Neural cell (in vitro differentiated cells): ENCODE measurements around the gene ERCC6L. TPM values are rescaled to one million over a fixed set of nuclear protein-coding genes. Genes with fewer than 3 reads are reported as not detected.
A peak's percentile ranks its signal among the peaks of the same experiment; 100 is the strongest.
"Not testable (repeated sequence)": the region's sequence is repeated elsewhere in the genome, so short reads cannot be mapped to it uniquely, and the experiment has no call there.

Experiments used
- H2AFZ ChIP-seq: fragments of 200-600, 300-800 bp; sonication (generic), shearing (Covaris generic); 2 replicates; pipeline ENCODE4 v1.6.0; 2014; ENCODE audit warnings: low read depth, mild to moderate bottlenecking, antibody characterized with exemption, low read length, moderate library complexity
- H3F3A ChIP-seq: fragments of 200-600 bp; shearing (Covaris generic); 2 replicates; pipeline ENCODE4 v1.6.1; 2016; ENCODE audit warnings: mild to moderate bottlenecking, moderate library complexity, mixed read lengths, antibody characterized with exemption, low read length; ENCODE audit not compliant: insufficient read depth, poor library complexity, severe bottlenecking
- H3K27ac ChIP-seq: fragments of 200-600, 300-800 bp; sonication (generic), shearing (Covaris generic); 2 replicates; pipeline ENCODE4 v1.5.1; 2014; ENCODE audit warnings: mild to moderate bottlenecking, low read length, moderate library complexity
- H3K27me3 ChIP-seq: fragments of 300-800, 200-600 bp; sonication (generic), shearing (Covaris generic); 2 replicates; pipeline ENCODE4 v1.6.0; 2014; ENCODE audit warnings: mild to moderate bottlenecking, low read depth, low read length, moderate library complexity; ENCODE audit not compliant: insufficient read depth
- H3K36me3 ChIP-seq: fragments of 300-800, 200-600 bp; sonication (generic), shearing (Covaris generic); 2 replicates; pipeline ENCODE4 v1.5.1; 2014; ENCODE audit warnings: mild to moderate bottlenecking, antibody characterized with exemption, low read length, moderate library complexity; ENCODE audit not compliant: insufficient read depth
- H3K4me2 ChIP-seq: fragments of 300-800, 200-600 bp; sonication (generic), shearing (Covaris generic); 2 replicates; pipeline ENCODE4 v1.6.0; 2014; ENCODE audit warnings: mild to moderate bottlenecking, low read length
- H3K4me3 ChIP-seq: fragments of 300-800, 200-600 bp; sonication (generic), shearing (Covaris generic); 2 replicates; pipeline ENCODE4 v1.5.1; 2014; ENCODE audit warnings: mild to moderate bottlenecking, low read length, moderate library complexity
- H3K79me2 ChIP-seq: fragments of 200-600 bp; shearing (Covaris generic); replicated peaks from 2 replicates; pipeline ENCODE4 v1.6.0; 2014; ENCODE audit warnings: mild to moderate bottlenecking, low read length, moderate library complexity; ENCODE audit not compliant: insufficient read depth
- H3K9ac ChIP-seq: fragments of 300-800, 200-600 bp; sonication (generic), shearing (Covaris generic); 2 replicates; pipeline ENCODE4 v1.6.1; 2016; ENCODE audit warnings: mild to moderate bottlenecking, low read length, mixed read lengths
- H3K9me2 ChIP-seq: fragments of 200-600 bp; shearing (Covaris generic); 2 replicates; pipeline ENCODE4 v1.6.1; 2016; ENCODE audit warnings: mild to moderate bottlenecking, low read length, mixed read lengths; ENCODE audit not compliant: insufficient read depth
- H3K9me3 ChIP-seq: fragments of 200-600, 300-800 bp; sonication (generic), shearing (Covaris generic); 2 replicates; pipeline ENCODE4 v1.6.1; 2016; ENCODE audit warnings: mild to moderate bottlenecking, mixed run types, low read length, moderate library complexity, mixed read lengths
- H4K20me1 ChIP-seq: fragments of 200-600 bp; shearing (Covaris generic); 2 replicates; pipeline ENCODE4 v1.6.1; 2016; ENCODE audit warnings: mild to moderate bottlenecking, mixed run types; ENCODE audit not compliant: insufficient read depth
- EZH2 ChIP-seq: fragments of 200-600, 300-800 bp; shearing (Covaris generic), sonication (generic); IDR thresholded peaks from 2 replicates; pipeline ENCODE4 v1.6.1; 2014; ENCODE audit warnings: antibody characterized with exemption, low read length, borderline replicate concordance, mild to moderate bottlenecking; ENCODE audit not compliant: insufficient read depth, poor library complexity, severe bottlenecking
- POLR2AphosphoS5 ChIP-seq: IDR thresholded peaks from 2 replicates; pipeline ENCODE4 v1.6.1; 2012
- TAF1 ChIP-seq: IDR thresholded peaks from 2 replicates; pipeline ENCODE4 v1.6.1; 2012; ENCODE audit warnings: low read depth
- polyA plus RNA-seq: library from polyadenylated mRNA; depleted of rRNA; stranded (reverse); fragments of >200 nt; gene quantifications from 2 replicates; pipeline ENCODE4 v1.2.3, GENCODE V29; 2014
- TF ChIP-seq, protein P1 (sequence below): fragments of 450-650 bp; IDR thresholded peaks from 2 replicates; pipeline ENCODE4 v1.5.1; 2014; ENCODE audit warnings: antibody characterized with exemption, mild to moderate bottlenecking, moderate library complexity; ENCODE audit not compliant: poor library complexity, severe bottlenecking
- TF ChIP-seq, protein P2 (sequence below): IDR thresholded peaks from 2 replicates; pipeline ENCODE4 v1.6.1; 2012; ENCODE audit warnings: borderline replicate concordance

Gene ERCC6L
- polyA plus RNA-seq, 1 donor from 2014 or later, result 0.28 TPM

DNA sequence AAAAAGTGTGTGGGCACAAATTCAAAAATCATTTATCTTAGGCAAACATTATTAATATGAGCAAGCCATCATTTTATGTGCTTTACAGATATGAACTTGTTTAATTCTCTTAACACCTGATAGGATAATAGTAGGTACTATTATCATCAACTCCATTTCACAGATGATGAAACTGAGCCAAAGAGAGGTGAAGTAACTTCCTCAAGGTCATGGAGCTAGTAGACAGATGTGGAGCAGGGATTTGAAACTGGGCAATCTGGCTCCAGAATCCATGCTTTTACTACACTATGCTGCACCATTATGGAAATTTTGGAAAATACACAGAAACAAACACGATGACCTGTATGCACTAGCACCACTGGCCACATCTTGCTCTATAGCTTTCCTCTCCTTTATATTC, 58.3 kb downstream of the ERCC6L start:
- Histone ChIP-seq H4K20me1 (no peaks in the 10 kb centered on the region), H3K9me3 (no peaks in the 10 kb centered on the region), H2AFZ (no peak overlapping the region), H3K27ac (peak overlapping the region; percentile 93), H3K9me2 (no peaks in the 10 kb centered on the region), H3K4me3 (peak overlapping the region; percentile 80), H3K36me3 (no peaks in the 10 kb centered on the region), H3K9ac (peak overlapping the region; percentile 82), H3K4me2 (peak overlapping the region; percentile 65), H3K79me2 (no peaks in the 10 kb centered on the region), H3K27me3 (no peaks in the 10 kb centered on the region), H3F3A (no peaks in the 10 kb centered on the region)
- no peak for TF ChIP-seq POLR2AphosphoS5
- TF ChIP-seq, protein P1, sequence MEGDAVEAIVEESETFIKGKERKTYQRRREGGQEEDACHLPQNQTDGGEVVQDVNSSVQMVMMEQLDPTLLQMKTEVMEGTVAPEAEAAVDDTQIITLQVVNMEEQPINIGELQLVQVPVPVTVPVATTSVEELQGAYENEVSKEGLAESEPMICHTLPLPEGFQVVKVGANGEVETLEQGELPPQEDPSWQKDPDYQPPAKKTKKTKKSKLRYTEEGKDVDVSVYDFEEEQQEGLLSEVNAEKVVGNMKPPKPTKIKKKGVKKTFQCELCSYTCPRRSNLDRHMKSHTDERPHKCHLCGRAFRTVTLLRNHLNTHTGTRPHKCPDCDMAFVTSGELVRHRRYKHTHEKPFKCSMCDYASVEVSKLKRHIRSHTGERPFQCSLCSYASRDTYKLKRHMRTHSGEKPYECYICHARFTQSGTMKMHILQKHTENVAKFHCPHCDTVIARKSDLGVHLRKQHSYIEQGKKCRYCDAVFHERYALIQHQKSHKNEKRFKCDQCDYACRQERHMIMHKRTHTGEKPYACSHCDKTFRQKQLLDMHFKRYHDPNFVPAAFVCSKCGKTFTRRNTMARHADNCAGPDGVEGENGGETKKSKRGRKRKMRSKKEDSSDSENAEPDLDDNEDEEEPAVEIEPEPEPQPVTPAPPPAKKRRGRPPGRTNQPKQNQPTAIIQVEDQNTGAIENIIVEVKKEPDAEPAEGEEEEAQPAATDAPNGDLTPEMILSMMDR, result no peak

DNA sequence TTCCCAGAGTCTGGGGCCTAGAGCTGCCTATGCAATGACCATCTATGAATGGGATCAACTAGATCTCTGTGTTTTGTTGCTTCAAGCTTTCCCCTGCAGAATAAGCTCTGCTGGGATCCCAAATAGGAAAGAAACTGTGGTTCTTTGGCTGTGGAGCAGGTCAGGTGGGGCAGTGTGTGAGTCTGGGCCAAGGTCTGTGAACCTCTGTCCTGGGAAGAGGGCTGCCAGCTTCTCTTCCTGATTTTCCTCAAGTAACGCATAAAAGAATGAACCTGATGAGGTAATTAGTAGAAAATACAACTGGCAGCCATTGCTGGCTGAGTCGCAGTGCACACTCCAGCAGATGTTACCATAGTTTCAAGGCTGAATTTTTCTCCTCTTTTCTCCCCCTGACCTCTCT, 61.8 kb downstream of the ERCC6L start:
- Histone ChIP-seq H3K9me3 (no peaks in the 10 kb centered on the region), H3K9me2 (no peaks in the 10 kb centered on the region), H3K27me3 (no peaks in the 10 kb centered on the region), H3K9ac (no peak overlapping the region), H3K79me2 (no peaks in the 10 kb centered on the region), H4K20me1 (no peaks in the 10 kb centered on the region), H2AFZ (no peak overlapping the region), H3K4me3 (no peak overlapping the region), H3F3A (no peaks in the 10 kb centered on the region), H3K36me3 (no peaks in the 10 kb centered on the region), H3K4me2 (no peak overlapping the region), H3K27ac (no peak overlapping the region)
- TF ChIP-seq POLR2AphosphoS5 (no peak), EZH2 (no peak), TAF1 (no peak)
- TF ChIP-seq, protein P2, sequence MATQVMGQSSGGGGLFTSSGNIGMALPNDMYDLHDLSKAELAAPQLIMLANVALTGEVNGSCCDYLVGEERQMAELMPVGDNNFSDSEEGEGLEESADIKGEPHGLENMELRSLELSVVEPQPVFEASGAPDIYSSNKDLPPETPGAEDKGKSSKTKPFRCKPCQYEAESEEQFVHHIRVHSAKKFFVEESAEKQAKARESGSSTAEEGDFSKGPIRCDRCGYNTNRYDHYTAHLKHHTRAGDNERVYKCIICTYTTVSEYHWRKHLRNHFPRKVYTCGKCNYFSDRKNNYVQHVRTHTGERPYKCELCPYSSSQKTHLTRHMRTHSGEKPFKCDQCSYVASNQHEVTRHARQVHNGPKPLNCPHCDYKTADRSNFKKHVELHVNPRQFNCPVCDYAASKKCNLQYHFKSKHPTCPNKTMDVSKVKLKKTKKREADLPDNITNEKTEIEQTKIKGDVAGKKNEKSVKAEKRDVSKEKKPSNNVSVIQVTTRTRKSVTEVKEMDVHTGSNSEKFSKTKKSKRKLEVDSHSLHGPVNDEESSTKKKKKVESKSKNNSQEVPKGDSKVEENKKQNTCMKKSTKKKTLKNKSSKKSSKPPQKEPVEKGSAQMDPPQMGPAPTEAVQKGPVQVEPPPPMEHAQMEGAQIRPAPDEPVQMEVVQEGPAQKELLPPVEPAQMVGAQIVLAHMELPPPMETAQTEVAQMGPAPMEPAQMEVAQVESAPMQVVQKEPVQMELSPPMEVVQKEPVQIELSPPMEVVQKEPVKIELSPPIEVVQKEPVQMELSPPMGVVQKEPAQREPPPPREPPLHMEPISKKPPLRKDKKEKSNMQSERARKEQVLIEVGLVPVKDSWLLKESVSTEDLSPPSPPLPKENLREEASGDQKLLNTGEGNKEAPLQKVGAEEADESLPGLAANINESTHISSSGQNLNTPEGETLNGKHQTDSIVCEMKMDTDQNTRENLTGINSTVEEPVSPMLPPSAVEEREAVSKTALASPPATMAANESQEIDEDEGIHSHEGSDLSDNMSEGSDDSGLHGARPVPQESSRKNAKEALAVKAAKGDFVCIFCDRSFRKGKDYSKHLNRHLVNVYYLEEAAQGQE, result no peak
- TF ChIP-seq, protein P1, result no peak

DNA sequence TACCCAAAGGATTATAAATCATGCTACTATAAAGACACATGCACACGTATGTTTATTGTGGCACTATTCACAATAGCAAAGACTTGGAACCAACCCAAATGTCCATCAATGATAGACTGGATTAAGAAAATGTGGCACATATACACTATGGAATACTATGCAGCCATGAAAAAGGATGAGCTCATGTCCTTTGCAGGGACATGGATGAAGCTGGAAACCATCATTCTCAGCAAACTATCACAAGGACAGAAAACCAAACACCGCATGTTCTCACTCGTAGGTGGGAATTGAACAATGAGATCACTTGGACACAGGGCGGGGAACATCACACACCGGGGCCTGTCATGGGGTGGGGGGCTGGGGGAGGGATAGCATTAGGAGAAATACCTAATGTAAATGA, 62.5 kb downstream of the ERCC6L start:
- not testable (repeated sequence) for H2AFZ ChIP-seq, H3K79me2 ChIP-seq, H3K4me2 ChIP-seq, H3K27ac ChIP-seq, H3K4me3 ChIP-seq, H3F3A ChIP-seq, H3K9ac ChIP-seq, H3K36me3 ChIP-seq, H3K9me3 ChIP-seq, H3K9me2 ChIP-seq, H4K20me1 ChIP-seq, H3K27me3 ChIP-seq
